Measurements from ENCODE around the gene CST6.
A peak's percentile ranks its signal among the peaks of the same experiment; 100 is the strongest.
"Not testable (repeated sequence)": the region's sequence is repeated elsewhere in the genome, so short reads cannot be mapped to it uniquely, and the experiment has no call there.

The CST6 gene

DNA sequence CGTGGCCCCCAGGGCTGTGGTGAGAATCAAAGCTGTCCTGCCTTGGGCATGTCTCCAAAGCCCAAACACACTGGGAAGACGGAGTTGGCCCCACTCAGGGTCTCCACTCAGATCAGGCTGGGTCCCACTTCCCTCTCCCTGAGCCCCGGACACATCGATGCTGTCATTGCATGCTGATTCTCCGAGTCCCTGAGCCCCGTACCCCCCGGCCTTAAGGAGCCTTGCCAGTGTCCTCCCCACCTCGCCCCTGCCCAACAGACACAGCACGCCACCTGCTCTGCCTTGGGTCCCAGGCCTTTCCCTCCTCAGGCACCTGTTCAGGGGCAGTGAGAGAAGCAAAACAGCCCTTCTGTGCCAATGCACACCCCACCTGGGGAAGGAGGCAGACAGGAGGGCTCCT is 24.5 kb upstream of the CST6 start:
- DNase-seq, result no peak

DNA sequence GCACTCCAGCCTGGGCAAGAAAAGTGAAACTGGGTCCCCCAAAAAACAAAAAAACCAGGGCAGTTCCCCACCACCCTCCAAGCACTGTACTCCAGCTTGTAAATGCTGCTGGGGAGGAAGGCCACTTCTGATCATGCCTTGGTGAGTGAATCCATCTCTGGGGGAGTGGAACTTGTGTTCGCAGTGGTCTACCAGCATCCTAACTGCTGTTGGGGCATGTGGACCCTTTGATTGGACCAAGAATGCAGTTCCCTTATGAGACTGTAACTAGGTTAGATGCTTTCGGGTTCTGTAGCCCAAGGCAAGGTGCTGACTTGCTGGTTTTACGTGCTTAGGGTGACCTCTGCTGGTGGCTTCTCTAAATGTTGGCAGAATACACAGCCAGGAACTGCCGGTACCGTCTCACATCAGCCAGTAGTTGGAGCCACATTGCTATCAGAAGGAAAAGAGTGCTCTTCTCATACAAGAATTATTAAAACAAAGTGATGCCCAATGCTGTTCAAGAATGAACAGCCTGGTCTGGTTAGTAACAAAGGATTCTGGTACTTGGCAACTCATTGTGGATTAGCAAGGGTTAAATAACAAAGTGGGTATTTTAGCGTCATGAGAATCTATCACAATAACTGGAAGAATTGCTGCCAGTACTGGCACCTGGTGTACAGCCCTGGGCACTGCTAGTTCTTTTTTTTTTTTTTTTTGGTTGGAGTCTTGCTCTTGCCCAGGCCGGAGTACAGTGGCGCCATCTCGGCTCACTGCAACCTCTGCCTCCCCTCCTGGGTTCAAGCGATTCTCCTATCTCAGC is 22.8 kb upstream of the CST6 start:
- DNase-seq, result peak; percentile 92

DNA sequence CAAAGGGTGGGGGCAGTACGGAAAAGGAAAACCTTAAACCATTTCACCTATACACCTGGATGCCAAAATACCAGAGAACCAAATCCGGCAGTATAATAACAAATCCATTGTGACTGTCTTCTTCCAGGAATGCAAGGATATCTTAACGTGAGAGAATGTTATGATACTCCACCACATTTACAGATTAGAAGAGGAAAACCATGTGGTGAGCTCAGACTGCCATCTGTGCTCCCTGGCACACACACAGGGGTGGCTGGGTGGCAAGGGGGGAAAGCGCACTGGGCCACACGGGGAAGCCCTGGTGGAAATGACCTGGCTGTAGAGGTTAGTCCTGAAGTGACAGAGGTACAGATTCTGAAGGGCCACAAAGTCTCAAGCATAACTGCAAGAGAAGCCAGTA is 19.8 kb upstream of the CST6 start:
- no peak for DNase-seq

DNA sequence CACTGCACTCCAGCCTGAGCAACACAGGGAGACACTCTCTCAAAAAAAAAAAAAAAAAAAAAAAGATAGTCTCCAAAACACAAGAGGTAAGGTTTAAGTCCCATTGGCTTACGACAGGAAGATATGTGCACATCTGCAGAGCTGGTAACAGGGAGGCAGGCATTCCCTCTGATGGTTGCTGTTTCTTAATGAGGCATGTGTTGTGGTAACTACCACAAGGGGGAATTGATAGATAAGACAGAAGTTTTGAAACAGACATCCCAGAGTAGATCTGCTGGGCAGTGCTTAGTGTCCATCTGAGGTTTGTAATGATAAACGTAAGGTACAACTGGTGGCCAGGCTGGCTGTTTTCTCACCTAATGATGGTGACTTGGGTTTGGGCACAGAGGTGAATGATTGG is 14.5 kb upstream of the CST6 start:
- DNase-seq, result no peak

DNA sequence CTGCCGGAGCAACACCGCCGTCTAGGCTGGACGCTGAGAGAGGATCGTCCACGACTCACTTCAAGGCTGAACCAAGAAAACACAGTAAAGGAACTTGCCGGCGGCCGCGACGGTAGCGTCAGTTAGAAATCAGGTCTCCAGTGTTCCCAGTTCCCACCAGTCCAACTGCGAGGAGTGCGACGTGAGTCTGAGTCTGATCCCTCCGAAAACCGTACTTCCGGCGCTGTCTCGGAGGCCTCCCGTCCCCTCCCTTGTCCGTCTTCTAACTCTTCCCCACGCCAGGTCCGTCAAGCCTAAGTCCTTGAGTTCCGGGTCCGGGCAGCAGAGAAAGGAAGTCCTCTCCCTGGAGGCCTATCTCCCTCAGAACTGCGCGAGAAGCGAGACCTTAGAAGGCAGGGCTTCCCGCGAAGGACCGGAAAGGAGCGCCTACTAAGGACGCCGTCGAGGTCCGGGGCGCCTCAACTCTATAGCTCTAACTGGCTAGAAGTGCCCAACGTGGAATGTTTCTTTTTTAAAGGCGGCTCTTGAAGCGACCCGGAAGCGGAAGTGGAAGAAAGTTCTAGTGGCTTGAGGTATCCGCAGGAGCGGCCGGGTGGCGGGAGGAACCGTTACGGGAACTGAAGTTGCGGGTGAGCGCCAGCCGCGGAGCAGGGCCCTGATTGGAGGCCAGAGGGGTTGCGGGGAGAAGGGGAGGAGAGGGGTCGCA is 9.7 kb upstream of the CST6 start, which contains the start of the genes BANF1 and EIF1AD:
Gene BANF1, plus strand, starts transcription at position 562 of the 706 bp plus-strand sequence. CDS start 748 bp downstream, outside the sequence.
Gene EIF1AD, minus strand, starts transcription at position 216 of the 706 bp plus-strand sequence. CDS start 1,768 bp downstream, outside the sequence.
- DNase-seq, result peak; percentile 91

DNA sequence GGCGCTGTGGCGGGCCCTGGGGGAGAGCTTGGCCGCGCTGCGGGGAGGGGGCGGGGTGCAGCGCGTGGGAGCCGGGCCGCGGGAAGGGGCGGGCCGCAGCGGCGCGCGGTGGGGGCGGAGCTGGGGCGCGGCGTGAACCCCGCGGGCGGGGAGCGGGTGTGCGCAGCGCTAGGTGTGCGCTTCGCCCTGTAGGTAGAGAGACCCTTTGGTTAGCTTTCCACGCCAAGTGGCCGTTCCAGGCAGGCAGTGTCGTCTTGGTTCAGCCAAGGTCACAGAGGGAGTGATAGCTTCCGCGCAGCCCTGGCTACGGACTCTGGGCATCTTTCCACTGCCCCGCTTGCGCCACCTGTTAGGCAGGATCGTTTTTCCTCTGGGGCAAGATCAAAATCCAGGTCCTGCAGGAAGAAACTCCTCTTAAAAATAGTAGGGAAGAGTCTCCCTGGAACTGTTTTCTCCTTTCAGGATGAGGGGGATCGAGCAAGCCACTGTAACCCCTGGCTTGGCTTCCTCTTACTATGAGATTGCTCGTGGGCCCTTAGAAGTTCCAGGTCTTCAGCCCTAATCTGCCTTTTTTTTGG is 9.1 kb upstream of the CST6 start:
- DNase-seq, result no peak

DNA sequence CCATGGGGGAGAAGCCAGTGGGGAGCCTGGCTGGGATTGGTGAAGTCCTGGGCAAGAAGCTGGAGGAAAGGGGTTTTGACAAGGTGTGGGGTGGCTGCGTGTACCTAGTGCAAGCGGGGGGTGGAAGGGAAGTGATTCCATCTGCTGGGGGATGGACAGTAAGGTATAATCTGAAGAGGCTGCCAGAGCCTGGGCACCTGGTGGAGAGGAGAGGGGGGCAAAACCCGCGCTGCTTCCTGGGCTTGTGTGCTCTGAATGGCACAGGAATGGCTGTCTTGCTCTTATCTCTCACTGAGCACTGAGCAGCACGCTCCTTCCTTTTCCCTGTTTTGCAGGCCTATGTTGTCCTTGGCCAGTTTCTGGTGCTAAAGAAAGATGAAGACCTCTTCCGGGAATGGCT is 8.5 kb upstream of the CST6 start:
- DNase-seq, result no peak

DNA sequence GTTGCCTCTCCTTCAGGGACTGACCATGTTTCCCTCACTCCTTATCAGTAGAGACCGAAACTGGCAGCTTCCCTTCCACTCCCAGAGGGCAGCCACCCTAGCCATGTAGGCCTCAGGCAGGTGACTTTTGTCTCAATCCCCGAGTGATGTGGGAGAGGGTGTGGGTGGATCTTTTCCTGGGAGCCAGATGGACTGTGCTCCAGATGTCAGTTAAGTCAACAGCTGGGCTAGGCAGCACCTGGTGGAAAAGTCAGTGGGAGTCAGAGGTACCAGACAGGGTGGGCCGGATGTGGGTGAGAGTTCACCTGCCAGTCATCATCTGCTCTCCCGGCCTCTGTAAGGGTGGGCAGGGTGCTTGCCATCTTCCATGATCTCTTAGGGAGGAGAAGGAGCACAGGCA is 7.6 kb upstream of the CST6 start:
- DNase-seq, result no peak

DNA sequence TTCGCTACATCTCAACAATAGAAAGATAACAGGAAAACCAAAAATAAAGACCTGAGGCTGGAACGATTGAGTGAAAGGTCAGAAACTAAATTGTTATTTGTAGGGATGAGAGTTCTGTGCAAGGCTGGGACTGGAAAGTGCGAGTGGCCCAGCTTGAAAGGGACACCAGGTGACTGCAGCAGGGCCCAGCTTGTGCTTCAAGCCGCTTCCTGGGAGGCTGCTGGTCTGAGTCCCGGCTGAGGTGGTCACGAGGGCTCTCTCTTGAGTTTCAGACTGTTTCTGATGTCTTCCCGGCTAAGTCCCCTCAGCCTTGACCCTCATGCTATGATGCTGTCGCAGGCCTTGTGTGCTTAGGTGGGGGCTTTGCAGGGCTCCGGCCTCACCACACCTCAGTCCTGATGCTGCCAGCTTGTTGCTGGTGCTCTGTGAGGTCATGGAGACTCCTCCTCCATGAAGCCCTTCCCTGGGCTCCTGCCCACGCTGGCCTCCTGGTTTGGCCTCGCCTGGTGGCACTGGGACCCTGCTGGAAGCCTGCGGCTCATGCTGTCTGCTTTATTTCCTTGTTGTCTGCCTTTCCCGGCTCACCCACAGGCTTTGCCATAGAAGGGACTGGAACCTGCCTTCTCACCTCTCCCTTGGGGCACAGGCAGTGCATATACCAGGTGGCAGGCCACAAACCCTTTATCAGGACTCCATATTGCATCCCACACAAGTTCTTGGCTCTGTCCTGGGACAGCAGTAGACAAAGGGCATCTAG is 5.5 kb upstream of the CST6 start:
- DNase-seq, result no peak

DNA sequence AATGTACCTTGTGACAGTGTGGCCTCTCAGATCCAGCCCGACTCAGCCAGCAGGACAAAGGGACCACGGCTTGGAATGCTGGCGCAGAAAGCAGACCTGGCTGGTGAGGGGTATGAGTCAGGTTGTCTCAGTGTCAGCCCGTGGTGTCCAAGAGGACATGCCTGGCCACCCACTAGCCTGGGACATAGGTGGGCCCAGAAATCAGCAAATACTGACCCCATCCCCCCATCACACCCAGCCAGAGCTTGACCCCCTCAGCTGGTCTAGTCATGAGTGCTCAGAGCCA is 5.0 kb upstream of the CST6 start:
- DNase-seq, result no peak

DNA sequence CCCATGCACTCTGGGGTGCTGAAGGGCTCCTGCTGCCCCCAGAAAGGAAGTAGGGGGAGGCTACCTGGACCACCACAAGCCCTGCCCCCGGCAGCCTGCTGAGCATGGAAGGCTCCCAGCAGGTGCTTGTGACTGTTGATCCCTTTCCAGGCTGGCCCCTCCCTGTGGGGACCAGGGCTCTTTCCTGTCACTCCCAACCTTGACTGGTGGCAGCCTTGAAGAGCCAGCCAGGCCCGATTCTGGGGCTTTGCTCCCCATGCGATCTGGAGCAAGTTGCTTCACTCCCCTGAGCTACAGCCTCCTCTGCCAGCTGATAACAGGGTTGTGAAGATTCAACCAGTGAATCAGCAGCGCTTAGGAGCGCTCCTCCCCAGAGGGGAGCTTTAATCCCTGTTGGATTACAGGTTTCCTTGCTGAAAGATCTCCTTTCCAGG is 4.6 kb upstream of the CST6 start:
- DNase-seq, result no peak

DNA sequence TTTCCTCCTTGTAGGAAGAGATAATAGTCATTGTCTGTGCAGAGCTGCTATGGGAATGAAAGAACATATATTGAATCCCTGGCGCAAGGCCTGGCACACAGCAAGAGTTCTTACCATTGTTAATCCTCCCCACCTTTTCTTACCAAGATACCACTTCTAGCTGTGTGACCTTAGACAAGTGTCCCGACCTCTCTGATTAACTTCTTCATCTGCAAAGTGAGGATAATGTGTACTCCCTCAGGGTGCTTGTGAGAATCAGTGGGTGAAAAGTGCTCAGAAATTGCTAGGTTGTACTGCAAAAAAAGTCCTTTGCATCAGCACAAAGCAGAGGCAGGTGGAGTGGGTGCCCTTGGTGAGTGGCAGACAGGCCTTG is 3.7 kb upstream of the CST6 start:
- no peak for DNase-seq

DNA sequence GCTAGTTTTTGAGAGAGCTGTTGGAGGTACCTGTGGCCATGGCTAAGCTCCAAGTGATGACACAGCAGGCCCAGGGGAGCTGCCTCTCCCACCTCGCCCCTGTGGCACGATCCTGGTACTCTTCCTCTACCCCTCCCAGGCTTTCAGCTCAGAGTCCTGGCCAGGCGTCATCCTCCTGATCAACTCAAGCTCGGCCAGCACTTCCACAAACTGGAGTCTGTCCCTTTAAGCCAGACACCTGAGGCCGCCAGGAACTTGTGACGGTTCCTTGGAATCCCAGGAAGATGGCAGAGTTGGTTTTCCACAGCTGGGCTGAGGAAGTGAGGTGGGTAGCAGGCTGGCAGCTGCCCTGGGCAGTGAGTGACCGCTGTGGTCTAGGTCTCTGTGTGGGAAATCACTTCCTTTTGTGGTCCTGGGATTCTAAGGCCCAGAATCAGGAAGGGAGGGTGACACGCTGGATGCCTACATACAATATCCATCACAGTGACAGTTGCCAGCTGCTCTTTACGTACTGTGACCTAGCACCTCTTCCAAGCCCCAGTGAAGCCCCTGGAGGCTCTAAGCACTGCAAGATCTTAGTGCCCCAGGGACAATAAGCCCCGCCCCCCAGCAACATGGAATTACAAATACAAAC is 3.2 kb upstream of the CST6 start:
- DNase-seq, result no peak

DNA sequence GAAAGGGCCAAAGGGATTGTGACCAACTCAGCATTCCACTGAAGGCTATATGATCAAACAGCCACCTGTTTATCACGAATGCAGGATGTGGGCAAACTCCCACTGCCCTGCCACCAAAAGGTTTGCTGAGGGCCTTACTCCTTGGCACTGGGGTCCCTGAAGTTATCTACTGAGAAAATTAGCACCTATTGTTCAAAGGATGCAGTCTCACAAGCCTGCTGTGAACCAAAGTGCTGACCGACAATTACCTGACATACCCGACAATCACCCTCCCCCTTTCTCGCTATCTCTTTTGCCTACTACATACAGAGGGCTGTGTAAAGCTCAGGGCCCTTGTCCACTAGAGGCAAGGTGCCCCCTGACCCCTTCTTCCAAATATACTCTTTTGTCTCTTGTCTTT is 1.8 kb upstream of the CST6 start:
- DNase-seq, result not testable (repeated sequence)

DNA sequence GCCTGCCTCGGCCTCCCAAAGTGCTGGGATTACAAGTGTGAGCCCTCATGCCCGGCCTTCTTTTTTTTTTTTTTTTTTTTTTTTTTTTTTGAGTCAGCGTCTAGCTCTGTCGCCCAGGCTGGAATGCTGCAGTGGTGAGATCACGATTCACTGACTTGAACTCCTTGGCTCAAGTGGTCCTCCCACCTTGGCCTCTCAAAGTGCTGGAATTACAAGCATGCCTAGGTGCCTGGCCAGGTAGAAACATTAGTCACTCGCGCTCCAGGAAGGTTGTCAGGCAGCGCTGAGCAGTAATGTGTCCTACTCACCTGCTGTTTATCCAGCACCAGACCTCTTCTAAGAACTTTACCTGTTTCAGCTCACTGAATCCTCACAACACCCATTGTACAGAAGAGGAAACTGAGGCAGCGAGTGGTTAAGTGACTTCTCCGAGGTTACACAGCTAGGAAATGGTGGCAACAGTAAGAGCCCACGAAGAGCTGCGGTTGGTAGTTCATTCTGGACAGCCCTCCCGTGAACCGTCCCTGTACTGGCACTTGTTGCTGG is 496 bp upstream of the CST6 start:
- DNase-seq, result no peak

DNA sequence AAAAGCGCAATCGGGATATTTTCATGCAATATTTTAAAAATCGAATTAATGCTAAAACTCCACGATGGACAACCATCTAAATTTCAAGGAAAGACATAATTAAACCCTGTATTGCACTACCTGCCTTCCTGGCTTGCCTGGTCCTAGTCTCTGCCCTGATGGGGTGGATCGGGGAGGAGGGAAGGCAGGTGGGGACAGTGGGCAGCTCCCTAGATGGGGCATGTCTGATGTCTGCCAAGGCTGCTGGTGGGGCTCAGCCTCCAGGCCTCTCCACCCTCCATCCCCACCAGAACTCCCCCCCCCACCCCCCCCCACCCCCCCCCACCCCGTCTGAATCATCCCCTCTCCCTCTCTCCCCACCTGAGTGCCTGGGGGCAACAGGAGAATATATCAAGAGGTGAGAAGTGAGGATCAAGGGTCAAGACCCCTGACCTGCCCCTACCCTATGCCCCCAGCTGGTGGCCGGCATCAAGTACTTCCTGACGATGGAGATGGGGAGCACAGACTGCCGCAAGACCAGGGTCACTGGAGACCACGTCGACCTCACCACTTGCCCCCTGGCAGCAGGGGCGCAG is 650 bp downstream of the CST6 start:
- no peak for DNase-seq

DNA sequence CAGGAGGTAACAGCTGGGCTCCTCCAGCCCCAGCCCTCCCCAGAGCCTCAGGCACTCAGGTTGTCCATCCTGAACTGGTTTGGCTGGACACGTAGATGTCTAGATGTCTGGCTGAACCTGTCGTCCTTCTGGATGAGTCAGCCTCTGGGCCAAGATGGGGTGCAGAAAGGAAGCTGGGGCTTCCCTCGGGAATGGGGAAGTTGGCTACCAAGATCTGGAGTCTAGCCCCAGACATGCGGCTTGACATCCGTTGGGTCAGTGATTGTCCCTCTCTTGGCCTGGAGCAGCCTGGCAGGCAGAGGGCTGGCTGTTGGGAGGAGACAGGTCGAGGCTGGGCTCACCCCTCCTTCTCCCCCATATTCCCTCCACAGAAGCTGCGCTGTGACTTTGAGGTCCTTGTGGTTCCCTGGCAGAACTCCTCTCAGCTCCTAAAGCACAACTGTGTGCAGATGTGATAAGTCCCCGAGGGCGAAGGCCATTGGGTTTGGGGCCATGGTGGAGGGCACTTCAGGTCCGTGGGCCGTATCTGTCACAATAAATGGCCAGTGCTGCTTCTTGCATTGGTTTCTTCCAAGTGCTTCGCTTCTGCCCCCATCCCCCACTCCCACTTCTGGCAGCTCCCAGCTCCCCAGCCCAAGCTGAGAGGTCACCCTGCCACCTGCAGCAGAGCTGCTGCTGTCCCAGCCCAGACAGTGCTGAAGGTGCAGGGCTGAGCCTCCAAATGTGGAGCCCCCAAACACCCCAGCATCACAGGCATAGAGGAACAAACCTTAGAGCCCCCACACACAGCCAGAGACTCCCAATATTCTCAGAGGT is 1.3 kb downstream of the CST6 start:
- peak; percentile 56 for DNase-seq

DNA sequence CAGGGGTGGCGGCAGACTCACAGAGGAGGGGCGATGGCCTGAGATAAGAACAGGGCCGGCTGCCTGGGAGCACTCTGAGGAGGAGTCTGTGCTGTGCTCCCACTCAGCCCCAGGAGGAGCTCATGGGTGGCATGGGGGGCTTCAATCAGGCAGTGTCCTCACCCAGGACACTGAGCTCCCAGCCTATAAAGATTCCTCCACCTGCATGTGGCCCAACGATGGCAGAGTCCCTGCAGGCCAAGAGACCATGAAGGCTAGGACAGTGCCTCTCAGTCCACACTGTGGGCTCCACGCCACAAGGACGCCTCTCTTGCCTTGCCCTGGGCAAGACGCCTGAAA is 1.9 kb downstream of the CST6 start:
- DNase-seq, result no peak

DNA sequence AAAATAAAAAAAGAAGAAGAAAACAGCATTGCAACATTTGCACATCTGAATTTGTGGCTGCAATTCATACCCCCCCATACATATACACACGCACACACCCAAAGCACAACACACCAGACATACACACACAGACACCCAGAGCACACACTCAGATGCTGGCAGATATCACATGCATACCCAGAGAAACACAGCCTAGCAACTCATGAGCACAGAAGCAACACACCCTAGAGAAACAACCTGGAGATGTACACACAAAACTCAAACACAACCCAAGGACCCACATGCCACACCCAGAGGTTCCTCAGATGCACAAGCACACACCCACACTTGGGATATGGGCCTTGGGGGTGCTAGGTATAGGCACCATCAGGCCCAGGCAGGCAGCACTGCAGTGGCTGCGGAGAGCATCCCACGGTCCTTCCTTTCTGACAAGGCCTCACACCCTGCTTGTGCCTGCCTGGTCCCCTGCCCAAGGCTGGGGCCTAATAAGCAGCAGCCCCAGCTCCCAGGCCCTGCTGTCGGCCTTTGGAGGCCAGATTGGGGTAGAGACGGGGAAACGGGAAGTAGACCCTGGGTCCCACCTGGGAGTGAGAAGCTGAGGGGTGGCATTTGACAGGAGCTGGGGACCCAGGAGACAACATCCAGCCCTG is 3.1 kb downstream of the CST6 start:
- DNase-seq, result no peak

DNA sequence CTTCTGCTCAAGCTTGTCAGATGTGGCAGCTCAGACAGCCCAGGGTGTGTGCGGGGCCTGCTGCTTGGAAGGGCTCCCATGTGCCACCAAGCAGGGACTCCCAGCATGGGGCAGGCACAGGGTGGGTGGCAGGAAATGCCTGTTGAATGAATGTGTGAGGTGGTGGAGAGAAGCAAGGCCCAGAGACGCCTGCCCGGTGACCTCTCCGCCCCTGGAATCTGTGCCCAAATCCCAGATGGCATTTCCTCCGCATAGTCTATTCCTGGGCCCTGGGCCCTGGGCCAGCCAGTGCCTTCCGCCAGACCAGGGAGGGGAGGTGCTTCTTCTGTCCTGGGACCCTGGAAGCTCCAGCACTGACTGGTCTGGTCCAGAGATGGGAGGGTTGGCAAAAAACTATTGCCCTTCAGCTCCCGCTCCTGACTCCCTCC is 3.7 kb downstream of the CST6 start:
- no peak for DNase-seq
